H1 (cell line): ENCODE results near the gene ARFRP1.

Experiments
- ASH2L ChIP-seq: fragments of 200-600, 300-600 bp; sonication (generic); IDR thresholded peaks from one replicate; pipeline ENCODE4 v1.7.1; 2017; ENCODE audit warnings: low read length
- EZH2 ChIP-seq: fragments of 200-600 bp; sonication (generic); IDR thresholded peaks from 2 replicates; pipeline ENCODE4 v1.7.1; 2012; ENCODE audit warnings: low read depth, mild to moderate bottlenecking, moderate library complexity, low read length, inconsistent platforms; ENCODE audit not compliant: severe bottlenecking
- HDAC6 ChIP-seq: IDR thresholded peaks from one replicate; pipeline ENCODE4 v1.7.1; 2012; ENCODE audit warnings: low read depth, mild to moderate bottlenecking, inconsistent platforms, low read length, moderate library complexity
- JUN ChIP-seq: IDR thresholded peaks from 2 replicates; pipeline ENCODE4 v1.6.1; 2011; ENCODE audit warnings: low read depth, mild to moderate bottlenecking, improper control_type of control experiment, low read length
- POLR2A ChIP-seq, 2 experiments: IDR thresholded peaks; 1 replicate in 1 of 2; 2 replicates in 1 of 2; pipeline ENCODE4 v1.6.1; 2011; ENCODE audit warnings: low read depth in 2 of 2, low read length in 2 of 2, mild to moderate bottlenecking in 2 of 2; ENCODE audit errors: control extremely low read depth in 1 of 2
- RAD21 ChIP-seq, 2 experiments: IDR thresholded peaks in 1 of 2; conservative IDR thresholded peaks in 1 of 2; 2 replicates each; pipeline ENCODE4 v1.6.1; 2011; ENCODE audit warnings: low read depth in 2 of 2, low read length in 2 of 2, improper control_type of control experiment in 1 of 2, inconsistent platforms in 1 of 2, mild to moderate bottlenecking in 1 of 2, moderate library complexity in 1 of 2
- RFX5 ChIP-seq: IDR thresholded peaks from 2 replicates; pipeline ENCODE4 v1.6.1; 2011; ENCODE audit warnings: low read depth, low read length, improper control_type of control experiment, borderline replicate concordance
- TAF1 ChIP-seq: IDR thresholded peaks from 2 replicates; pipeline ENCODE4 v1.6.1; 2011; ENCODE audit warnings: mild to moderate bottlenecking, low read depth, low read length
- ZNF274 ChIP-seq: IDR thresholded peaks from 2 replicates; pipeline ENCODE4 v1.7.0; 2012; ENCODE audit warnings: low read length, borderline replicate concordance; ENCODE audit errors: extremely low read depth
- TF ChIP-seq, protein P1 (sequence below), 3 experiments: IDR thresholded peaks; 1 replicate in 2 of 3; 2 replicates in 1 of 3; pipeline versions ENCODE4 v1.5.1 to v1.6.1; 2011; ENCODE audit warnings: low read length in 3 of 3, mild to moderate bottlenecking in 3 of 3, inconsistent platforms in 2 of 3, low read depth in 1 of 3, moderate library complexity in 1 of 3; ENCODE audit not compliant: insufficient read depth in 1 of 3; ENCODE audit errors: control extremely low read depth in 1 of 3
- TF ChIP-seq, protein P2 (sequence below): IDR thresholded peaks from 2 replicates; pipeline ENCODE4 v1.6.1; 2011; ENCODE audit warnings: low read length, improper control_type of control experiment

DNA sequence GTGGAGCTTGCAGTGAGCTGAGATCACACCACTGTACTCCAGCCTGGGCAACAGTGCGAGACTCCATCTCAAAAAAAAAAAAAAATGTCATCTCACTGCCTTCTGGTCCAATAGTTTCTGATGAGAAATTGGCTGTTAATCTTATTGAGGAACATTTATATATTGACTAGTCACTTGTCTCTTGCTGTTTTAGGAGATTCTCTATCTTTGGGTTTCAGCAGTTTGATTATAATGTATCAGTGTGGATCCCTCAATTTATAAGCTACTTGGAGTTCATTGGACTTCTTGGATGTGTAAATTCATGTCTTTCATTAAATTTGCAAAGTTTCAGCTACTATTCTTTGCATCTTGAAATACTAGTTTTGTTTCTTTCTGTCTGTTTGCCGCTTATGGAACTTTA, 11.2 kb upstream of the ARFRP1 start:
- TF ChIP-seq ZNF274 = no peak
- TF ChIP-seq, protein P1, sequence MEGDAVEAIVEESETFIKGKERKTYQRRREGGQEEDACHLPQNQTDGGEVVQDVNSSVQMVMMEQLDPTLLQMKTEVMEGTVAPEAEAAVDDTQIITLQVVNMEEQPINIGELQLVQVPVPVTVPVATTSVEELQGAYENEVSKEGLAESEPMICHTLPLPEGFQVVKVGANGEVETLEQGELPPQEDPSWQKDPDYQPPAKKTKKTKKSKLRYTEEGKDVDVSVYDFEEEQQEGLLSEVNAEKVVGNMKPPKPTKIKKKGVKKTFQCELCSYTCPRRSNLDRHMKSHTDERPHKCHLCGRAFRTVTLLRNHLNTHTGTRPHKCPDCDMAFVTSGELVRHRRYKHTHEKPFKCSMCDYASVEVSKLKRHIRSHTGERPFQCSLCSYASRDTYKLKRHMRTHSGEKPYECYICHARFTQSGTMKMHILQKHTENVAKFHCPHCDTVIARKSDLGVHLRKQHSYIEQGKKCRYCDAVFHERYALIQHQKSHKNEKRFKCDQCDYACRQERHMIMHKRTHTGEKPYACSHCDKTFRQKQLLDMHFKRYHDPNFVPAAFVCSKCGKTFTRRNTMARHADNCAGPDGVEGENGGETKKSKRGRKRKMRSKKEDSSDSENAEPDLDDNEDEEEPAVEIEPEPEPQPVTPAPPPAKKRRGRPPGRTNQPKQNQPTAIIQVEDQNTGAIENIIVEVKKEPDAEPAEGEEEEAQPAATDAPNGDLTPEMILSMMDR (IDR thresholded peaks at IDR 0.05; ENCODE audit: control extremely low read depth in 1 of 3, insufficient read depth in 1 of 3, low read depth in 1 of 3, low read length in 3 of 3) = no peak
- TF ChIP-seq RAD21 (IDR thresholded peaks at IDR 0.05 in 1 of 2, conservative IDR thresholded peaks at IDR 0.05 in 1 of 2; ENCODE audit: low read depth in 2 of 2, low read length in 2 of 2) = no peak
- no peak for TF ChIP-seq RFX5
- TF ChIP-seq ASH2L = no peak
- no peak for TF ChIP-seq HDAC6
- TF ChIP-seq TAF1 = no peak
- TF ChIP-seq EZH2 = no peak
- TF ChIP-seq, protein P2, sequence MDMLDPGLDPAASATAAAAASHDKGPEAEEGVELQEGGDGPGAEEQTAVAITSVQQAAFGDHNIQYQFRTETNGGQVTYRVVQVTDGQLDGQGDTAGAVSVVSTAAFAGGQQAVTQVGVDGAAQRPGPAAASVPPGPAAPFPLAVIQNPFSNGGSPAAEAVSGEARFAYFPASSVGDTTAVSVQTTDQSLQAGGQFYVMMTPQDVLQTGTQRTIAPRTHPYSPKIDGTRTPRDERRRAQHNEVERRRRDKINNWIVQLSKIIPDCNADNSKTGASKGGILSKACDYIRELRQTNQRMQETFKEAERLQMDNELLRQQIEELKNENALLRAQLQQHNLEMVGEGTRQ = no peak
- no peak for TF ChIP-seq POLR2A (IDR thresholded peaks at IDR 0.05; ENCODE audit: control extremely low read depth in 1 of 2, low read depth in 2 of 2, low read length in 2 of 2)
- TF ChIP-seq JUN = no peak
